A549 (cell line): ENCODE measurements around the gene SMS.

ENCODE experiments used
- CHD4 ChIP-seq: fragments of 200-600 bp; sonication (generic); IDR thresholded peaks from 2 replicates; pipeline ENCODE4 v1.6.1; 2016; ENCODE audit warnings: antibody characterized with exemption, mild to moderate bottlenecking, borderline replicate concordance
- CTCF ChIP-seq: fragments of >200 bp; sonication (Bioruptor Twin); formaldehyde crosslinking; IDR thresholded peaks from 3 replicates; pipeline ENCODE4 v1.5.1; 2016
- MAX ChIP-seq: IDR thresholded peaks from 2 replicates; pipeline ENCODE4 v1.6.1; 2012
- NR3C1 ChIP-seq: fragments of >200 bp; sonication (Bioruptor Twin); formaldehyde crosslinking; IDR thresholded peaks from 3 replicates; pipeline ENCODE4 v1.6.1; 2017

GRCh38 chrX:21905953-21906352, 34.6 kb upstream of the SMS start:
- no peak for TF ChIP-seq CTCF
- no peak for TF ChIP-seq CHD4
- TF ChIP-seq NR3C1, result no peak
- TF ChIP-seq MAX, result no peak
